Breast epithelium (tissue), 3 donors: ENCODE measurements around the gene CES4A.

Experiments used
- CTCF ChIP-seq, 3 donors: fragments of 450-650 bp; IDR thresholded peaks; one replicate each; pipeline ENCODE4 v1.5.1; 2016 to 2017; ENCODE audit warnings: antibody characterized with exemption in 3 of 3, mild to moderate bottlenecking in 3 of 3, moderate library complexity in 3 of 3
- POLR2A ChIP-seq: fragments of 450-650 bp; IDR thresholded peaks from one replicate; pipeline ENCODE4 v1.6.1; 2016; ENCODE audit warnings: antibody characterized with exemption, mild to moderate bottlenecking, moderate library complexity

- TF ChIP-seq POLR2A (no peak), CTCF (IDR thresholded peaks at IDR 0.05) (no peak)
Observed at GRCh38 chr16:66984892-66985311, 3.5 kb upstream of the CES4A start.
